GM12891 (cell line): ENCODE measurements around the gene SLC28A1.

ENCODE experiments used
- PAX5 ChIP-seq: IDR thresholded peaks from 2 replicates; pipeline ENCODE4 v1.6.1; 2011; ENCODE audit warnings: low read length, moderate library complexity, mild to moderate bottlenecking; ENCODE audit not compliant: insufficient read depth, severe bottlenecking
- POLR2A ChIP-seq: IDR thresholded peaks from 2 replicates; pipeline ENCODE4 v1.6.1; 2011; ENCODE audit warnings: low read depth, low read length, control low read depth
- POLR2AphosphoS5 ChIP-seq: IDR thresholded peaks from 2 replicates; pipeline ENCODE4 v1.6.1; 2011; ENCODE audit warnings: low read depth, low read length, control low read depth
- SPI1 ChIP-seq: IDR thresholded peaks from 2 replicates; pipeline ENCODE4 v1.6.1; 2011; ENCODE audit warnings: low read depth, low read length, control low read depth
- TAF1 ChIP-seq: IDR thresholded peaks from 2 replicates; pipeline ENCODE4 v1.6.1; 2011; ENCODE audit warnings: low read depth, low read length, control low read depth

- no peak for TF ChIP-seq POLR2A
- TF ChIP-seq PAX5: no peak
- TF ChIP-seq POLR2AphosphoS5: no peak
- no peak for TF ChIP-seq TAF1
- TF ChIP-seq SPI1: no peak
Observed at GRCh38 chr15:84893607-84894006, 9.1 kb downstream of the SLC28A1 start.
